ENCODE measurements around the gene BCAS3. TPM values are rescaled to one million over a fixed set of nuclear protein-coding genes. Genes with fewer than 3 reads are reported as not detected.

Gene BCAS3
- total RNA-seq, 1 donor from 2014 or later, result 15.2 TPM

GRCh38 chr17:61371606-61372005 lies 694.0 kb downstream of the BCAS3 start:
- H3K4me3 ChIP-seq (ENCODE audit: low read depth, low read length), result no peak overlapping the region
- DNase-seq (ENCODE audit: low read depth), result no peak
- no peak for TF ChIP-seq CTCF (conservative IDR thresholded peaks at IDR 0.05; ENCODE audit: low read depth, low read length)

GRCh38 chr17:61372436-61372835 lies 694.8 kb downstream of the BCAS3 start:
- no peak for TF ChIP-seq CTCF (conservative IDR thresholded peaks at IDR 0.05; ENCODE audit: low read depth, low read length)
- DNase-seq (ENCODE audit: low read depth), result no peak
- H3K4me3 ChIP-seq (ENCODE audit: low read depth, low read length), result no peak overlapping the region

- no peak for DNase-seq (ENCODE audit: low read depth)
- TF ChIP-seq CTCF (conservative IDR thresholded peaks at IDR 0.05; ENCODE audit: low read depth, low read length), result no peak
- no peak overlapping the region for H3K4me3 ChIP-seq (ENCODE audit: low read depth, low read length)
Measured at GRCh38 chr17:61376931-61377838, 699.5 kb downstream of the BCAS3 start.

GRCh38 chr17:61378658-61379456 lies 701.2 kb downstream of the BCAS3 start:
- no peak for TF ChIP-seq CTCF (conservative IDR thresholded peaks at IDR 0.05; ENCODE audit: low read depth, low read length)
- no peak for DNase-seq (ENCODE audit: low read depth)
- peak overlapping the region; percentile 10 for H3K4me3 ChIP-seq (ENCODE audit: low read depth, low read length)

- TF ChIP-seq CTCF (conservative IDR thresholded peaks at IDR 0.05; ENCODE audit: low read depth, low read length), result no peak
- DNase-seq (ENCODE audit: low read depth), result no peak
- H3K4me3 ChIP-seq (ENCODE audit: low read depth, low read length), result peak overlapping the region; percentile 10
Measured at GRCh38 chr17:61379457-61380216, 702.0 kb downstream of the BCAS3 start.

- TF ChIP-seq CTCF (conservative IDR thresholded peaks at IDR 0.05; ENCODE audit: low read depth, low read length), result no peak
- no peak for DNase-seq (ENCODE audit: low read depth)
- H3K4me3 ChIP-seq (ENCODE audit: low read depth, low read length), result no peak overlapping the region
Measured at GRCh38 chr17:61380217-61380835, 702.7 kb downstream of the BCAS3 start.
